H1 (cell line): ENCODE results near the gene TRABD. TPM values are rescaled to one million over a fixed set of nuclear protein-coding genes. Genes with fewer than 3 reads are reported as not detected.

ENCODE experiments used
- CTCF ChIA-PET: fragments of 300-600 bp; sonication (Branson Sonifier 250); formaldehyde crosslinking; loops from one replicate; lab custom pipeline; 2021; ENCODE audit not compliant: partially characterized antibody; lab: Charles Lee
- POLR2A ChIA-PET: fragments of 300-600 bp; sonication (Branson Sonifier 250); formaldehyde crosslinking; loops from one replicate; lab custom pipeline; 2021; ENCODE audit warnings: inconsistent platforms; ENCODE audit not compliant: partially characterized antibody; lab: Charles Lee
- DNase-seq, 2 experiments: peaks; one replicate each; pipeline versions ENCODE4 v3.0.0 to v3.0.0-alpha.2; 2010 to 2022; ENCODE audit warnings: low spot score in 2 of 2, low read depth in 1 of 2, mixed read lengths in 1 of 2
- FAIRE-seq: peaks from 2 replicates; lab custom pipeline; 2011; peaks lifted over from hg19 to GRCh38; lab: Jason Lieb, UNC
- H2AFZ ChIP-seq: 2 replicates; pipeline ENCODE4 v1.8.1; 2012; ENCODE audit warnings: low read length, inconsistent platforms
- H2AK5ac ChIP-seq: 2 replicates; pipeline ENCODE4 v1.6.1; 2013; ENCODE audit warnings: low read depth, low read length
- H2BK120ac ChIP-seq: replicated peaks from 2 replicates; pipeline ENCODE3; 2013; ENCODE audit warnings: low read depth, low read length, inconsistent platforms
- H2BK12ac ChIP-seq: 2 replicates; pipeline ENCODE4 v1.6.1; 2013; ENCODE audit warnings: low read depth, low read length
- H2BK15ac ChIP-seq: 2 replicates; pipeline ENCODE4 v1.6.1; 2013; ENCODE audit warnings: low read length
- H2BK20ac ChIP-seq: 2 replicates; pipeline ENCODE4 v1.6.1; 2013; ENCODE audit warnings: low read length
- H2BK5ac ChIP-seq: 2 replicates; pipeline ENCODE4 v1.6.1; 2013; ENCODE audit warnings: low read depth, low read length
- H3K14ac ChIP-seq: 2 replicates; pipeline ENCODE4 v1.6.1; 2013; ENCODE audit warnings: inconsistent platforms; ENCODE audit not compliant: insufficient read length
- H3K18ac ChIP-seq: 2 replicates; pipeline ENCODE4 v1.6.1; 2013; ENCODE audit warnings: low read length; ENCODE audit errors: extremely low read depth
- H3K23ac ChIP-seq: 2 replicates; pipeline ENCODE4 v1.6.1; 2013; ENCODE audit warnings: inconsistent platforms; ENCODE audit not compliant: insufficient read length
- H3K23me2 ChIP-seq: 2 replicates; pipeline ENCODE4 v1.6.1; 2013; ENCODE audit warnings: low read depth, low read length
- H3K27ac ChIP-seq: 2 replicates; pipeline ENCODE4 v1.6.1; 2011; ENCODE audit warnings: low read depth, low read length, inconsistent platforms
- H3K27me3 ChIP-seq, 4 experiments: replicated peaks in 1 of 4; 1 replicate in 1 of 4; 2 replicates in 3 of 4; pipeline versions ENCODE4 v1.6.1 to v1.8.1; 2011 to 2013; ENCODE audit warnings: low read length in 3 of 4, mild to moderate bottlenecking in 3 of 4, inconsistent platforms in 2 of 4, mixed read lengths in 2 of 4, moderate library complexity in 1 of 4; ENCODE audit not compliant: control insufficient read depth in 3 of 4, insufficient read depth in 3 of 4; ENCODE audit errors: extremely low read depth in 1 of 4
- H3K36me3 ChIP-seq, 4 experiments: 2 replicates each; pipeline versions ENCODE4 v1.6.1 to v1.8.1; 2011 to 2013; ENCODE audit warnings: mild to moderate bottlenecking in 4 of 4, low read length in 3 of 4, moderate library complexity in 2 of 4, control low read depth in 1 of 4, inconsistent platforms in 1 of 4; ENCODE audit not compliant: insufficient read depth in 4 of 4, control insufficient read depth in 2 of 4
- H3K4ac ChIP-seq: replicated peaks from 2 replicates; pipeline ENCODE3; 2013; ENCODE audit warnings: low read length, low read depth, mixed read lengths, inconsistent platforms; ENCODE audit not compliant: insufficient read length
- H3K4me1 ChIP-seq, 4 experiments: replicated peaks in 1 of 4; 1 replicate in 1 of 4; 2 replicates in 3 of 4; pipeline versions ENCODE4 v1.6.1 to v1.8.1; 2011 to 2013; ENCODE audit warnings: low read length in 3 of 4, inconsistent platforms in 2 of 4, mixed read lengths in 1 of 4; ENCODE audit not compliant: insufficient read depth in 4 of 4, control insufficient read depth in 3 of 4
- H3K4me2 ChIP-seq, 2 experiments: 2 replicates each; pipeline versions ENCODE4 v1.6.1 to v1.8.1; 2011 to 2013; ENCODE audit warnings: low read depth in 2 of 2, low read length in 2 of 2, control low read depth in 1 of 2, inconsistent platforms in 1 of 2, mild to moderate bottlenecking in 1 of 2; ENCODE audit not compliant: insufficient read depth in 1 of 2
- H3K4me3 ChIP-seq, 4 experiments: fragments of 200-600, 300-600 bp in 1 of 4; sonication (generic), shearing (Covaris generic), sonication (Bioruptor Twin) in 1 of 4; 2 replicates each; pipeline versions ENCODE4 v1.5.1 to v1.8.1; 2011 to 2016; ENCODE audit warnings: low read length in 4 of 4, low read depth in 3 of 4, control low read depth in 2 of 4, inconsistent platforms in 2 of 4, mild to moderate bottlenecking in 2 of 4, mixed read lengths in 1 of 4, moderate library complexity in 1 of 4; ENCODE audit not compliant: insufficient read depth in 2 of 4; ENCODE audit errors: extremely low read depth in 1 of 4
- H3K56ac ChIP-seq: replicated peaks from 2 replicates; pipeline ENCODE3; 2013; ENCODE audit warnings: low read depth, mild to moderate bottlenecking, mixed read lengths, low read length, inconsistent platforms; ENCODE audit not compliant: insufficient read length
- H3K79me1 ChIP-seq: 2 replicates; pipeline ENCODE4 v1.6.1; 2013; ENCODE audit warnings: low read depth, low read length, control low read depth
- H3K79me2 ChIP-seq, 2 experiments: 2 replicates each; pipeline versions ENCODE4 v1.6.1 to v1.8.1; 2012 to 2013; ENCODE audit warnings: low read length in 2 of 2, mild to moderate bottlenecking in 2 of 2, inconsistent platforms in 1 of 2; ENCODE audit not compliant: insufficient read depth in 2 of 2, control insufficient read depth in 1 of 2
- H3K9ac ChIP-seq, 4 experiments: replicated peaks in 1 of 4; 1 replicate in 1 of 4; 2 replicates in 3 of 4; pipeline versions ENCODE4 v1.6.1 to v1.8.1; 2011 to 2013; ENCODE audit warnings: low read depth in 3 of 4, low read length in 3 of 4, control low read depth in 2 of 4, mild to moderate bottlenecking in 2 of 4, moderate library complexity in 2 of 4, inconsistent platforms in 1 of 4; ENCODE audit errors: extremely low read depth in 1 of 4
- H3K9me3 ChIP-seq, 2 experiments: 2 replicates each; pipeline versions ENCODE4 v1.6.1 to v1.8.1; 2012 to 2013; ENCODE audit warnings: mild to moderate bottlenecking in 2 of 2, moderate library complexity in 2 of 2, control low read depth in 1 of 2, inconsistent platforms in 1 of 2, low read depth in 1 of 2, low read length in 1 of 2, mixed read lengths in 1 of 2; ENCODE audit not compliant: insufficient read depth in 2 of 2
- H4K20me1 ChIP-seq, 2 experiments: replicated peaks in 1 of 2; 2 replicates each; pipeline versions ENCODE3 to v1.8.1; 2011 to 2013; ENCODE audit warnings: inconsistent platforms in 2 of 2, low read length in 2 of 2, mild to moderate bottlenecking in 1 of 2; ENCODE audit not compliant: insufficient read depth in 2 of 2, control insufficient read depth in 1 of 2
- H4K5ac ChIP-seq: 2 replicates; pipeline ENCODE4 v1.6.1; 2013; ENCODE audit warnings: low read length, low read depth, mixed read lengths, inconsistent platforms; ENCODE audit not compliant: insufficient read length
- H4K8ac ChIP-seq: 2 replicates; pipeline ENCODE4 v1.8.0; 2013; ENCODE audit warnings: mild to moderate bottlenecking, moderate library complexity, low read length, inconsistent platforms; ENCODE audit not compliant: insufficient read depth; ENCODE audit errors: extremely low read depth
- H4K91ac ChIP-seq: replicated peaks from 2 replicates; pipeline ENCODE3; 2013; ENCODE audit warnings: low read length, mixed read lengths, inconsistent platforms; ENCODE audit not compliant: insufficient read length
- BACH1 ChIP-seq: IDR thresholded peaks from 2 replicates; pipeline ENCODE4 v1.6.1; 2012; ENCODE audit warnings: low read length, improper control_type of control experiment
- CBX5 ChIP-seq: fragments of 300-800, 300-1000 bp; sonication (generic); IDR thresholded peaks from 2 replicates; pipeline ENCODE4 v1.7.1; 2016; ENCODE audit warnings: antibody characterized with exemption, low read length, low read depth
- CTBP2 ChIP-seq: IDR thresholded peaks from 2 replicates; pipeline ENCODE4 v1.7.0; 2011; ENCODE audit warnings: borderline replicate concordance, mild to moderate bottlenecking, moderate library complexity, mixed read lengths, low read length; ENCODE audit not compliant: insufficient read depth, insufficient read length
- EZH2 ChIP-seq: fragments of 200-600 bp; sonication (generic); IDR thresholded peaks from 2 replicates; pipeline ENCODE4 v1.7.1; 2012; ENCODE audit warnings: low read depth, mild to moderate bottlenecking, moderate library complexity, low read length, inconsistent platforms; ENCODE audit not compliant: severe bottlenecking
- GABPA ChIP-seq: IDR thresholded peaks from 2 replicates; pipeline ENCODE4 v1.6.1; 2011; ENCODE audit warnings: mild to moderate bottlenecking, low read length, moderate library complexity, borderline replicate concordance; ENCODE audit not compliant: insufficient read depth
- HDAC6 ChIP-seq: IDR thresholded peaks from one replicate; pipeline ENCODE4 v1.7.1; 2012; ENCODE audit warnings: low read depth, mild to moderate bottlenecking, inconsistent platforms, low read length, moderate library complexity
- KDM4A ChIP-seq: IDR thresholded peaks from one replicate; pipeline ENCODE4 v1.7.1; 2012; ENCODE audit warnings: low read depth, mild to moderate bottlenecking, moderate library complexity, low read length, inconsistent platforms; ENCODE audit not compliant: severe bottlenecking
- KDM5A ChIP-seq: fragments of 200-600 bp; IDR thresholded peaks from 2 replicates; pipeline ENCODE4 v1.7.1; 2012; ENCODE audit warnings: mild to moderate bottlenecking, low read length, inconsistent platforms, mixed read lengths
- RBBP5 ChIP-seq: IDR thresholded peaks from 2 replicates; pipeline ENCODE4 v1.7.1; 2012; ENCODE audit warnings: low read depth, mild to moderate bottlenecking, inconsistent platforms, low read length, moderate library complexity, borderline replicate concordance
- SAP30 ChIP-seq: fragments of 300-600 bp; sonication (generic); IDR thresholded peaks from 2 replicates; pipeline ENCODE4 v1.7.1; 2012; ENCODE audit warnings: low read length, moderate library complexity, mild to moderate bottlenecking, inconsistent platforms; ENCODE audit not compliant: insufficient read depth, insufficient replicate concordance
- SRF ChIP-seq: IDR thresholded peaks from 2 replicates; pipeline ENCODE4 v1.6.1; 2011; ENCODE audit warnings: mild to moderate bottlenecking, low read depth, low read length, moderate library complexity
- WGBS, 2 experiments: shearing (Covaris generic) in 1 of 2; methylation state at CpG; one replicate each; pipeline versions ENCODE4 v1.1.6 to v1.1.7; 2013 to 2015; ENCODE audit warnings: low lambda C conversion rate in 2 of 2, mixed read lengths in 2 of 2, inconsistent platforms in 1 of 2, low coverage in 1 of 2, missing lambda C conversion rate in 1 of 2; ENCODE audit not compliant: insufficient replicate concordance in 2 of 2, insufficient coverage in 1 of 2, insufficient read length in 1 of 2; ENCODE audit errors: extremely low coverage in 1 of 2, missing lambda C conversion rate in 1 of 2; 5-methylcytosine and 5-hydroxymethylcytosine counted together
- polyA plus RNA-seq, 7 experiments: library from polyadenylated mRNA; depleted of rRNA in 3 of 7; stranded (reverse) in 5 of 7; unstranded in 2 of 7; fragments of >200 nt in 5 of 7; fragments of 200-250 nt in 2 of 7; gene quantifications; 1 replicate in 5 of 7; 2 replicates in 1 of 7; 4 replicates in 1 of 7; pipeline versions ENCODE4 v1.2.1 to v1.2.3, GENCODE V29; 2011 to 2013; ENCODE audit warnings: missing spikeins in 2 of 7, mixed read lengths in 2 of 7
- total RNA-seq: library from RNA; stranded (reverse); fragmentation: NEBNext Ultra II Directional; extraction: Animal tissue kit (Norgen Biotek cat#: 25700); gene quantifications from 2 replicates; pipeline ENCODE4 v1.2.1, GENCODE V29; 2021
- TF ChIP-seq, protein P1 (sequence below): IDR thresholded peaks from 2 replicates; pipeline ENCODE4 v1.6.1; 2011; ENCODE audit warnings: low read length, improper control_type of control experiment

Gene TRABD
- total and polyA plus RNA-seq, 2 of the 8 experiments (the other 6 are each of a cell fraction or from before 2014, with no cell fraction given): 44.2 to 57.5 TPM

- ChIA-PET CTCF (interaction anchor here (0.7 to 1.0 kb wide), 2 partner anchors 8 to 50 kb away, joined by 3 read pairs; no protein-coding TSS in a partner anchor), POLR2A (interaction anchor here (0.7 to 1.5 kb wide), 2 partner anchors 10 to 11 kb away, joined by 3 to 4 read pairs; no protein-coding TSS in a partner anchor)
- Histone ChIP-seq H3K9ac (no peak overlapping the region), H3K56ac (no peak overlapping the region), H3K23me2 (peaks cover 13% of the 10 kb centered on the region; the same call in 1 of the 2 replicates), H2BK15ac (no peak overlapping the region), H4K8ac (no peak overlapping the region), H3K9me3 (no peaks in the 10 kb centered on the region), H2BK20ac (no peak overlapping the region), H3K14ac (no peak overlapping the region), H3K4ac (no peak overlapping the region), H3K36me3 (peaks cover 6 to 35% (median 12%) of the 10 kb centered on the region in 4 experiments; a peak in 6 of 8 replicates), H4K5ac (no peak overlapping the region), H3K27me3 (no peaks in the 10 kb centered on the region), H2BK12ac (no peak overlapping the region), H3K23ac (no peak overlapping the region), H3K18ac (no peak overlapping the region), H3K4me1 (peaks cover 0 to 7% (median 5%) of the 10 kb centered on the region in 4 experiments; a peak in 6 of 7 replicates), H2AFZ (no peak overlapping the region), H3K79me1 (no peaks in the 10 kb centered on the region; the same call in 1 of the 2 replicates), H2AK5ac (no peak overlapping the region), H2BK120ac (no peak overlapping the region), H3K79me2 (peaks cover 0 to 11% of the 10 kb centered on the region in 2 experiments; a peak in 1 of 4 replicates), H3K4me2 (no peak overlapping the region), H3K27ac (no peak overlapping the region), H3K4me3 (no peak overlapping the region), H4K20me1 (peaks cover 0 to 16% of the 10 kb centered on the region in 2 experiments), H4K91ac (no peak overlapping the region), H2BK5ac (no peak overlapping the region)
- 97% methylated on average over 14 of the region's 16 CpGs; no CpG with 5 or more reads in 1 of the 2 experiments for WGBS, 2 experiments
- no peak for DNase-seq
- FAIRE-seq: no peak
- TF ChIP-seq EZH2 (no peak), KDM5A (no peak), SRF (no peak), KDM4A (no peak), GABPA (no peak), HDAC6 (no peak), BACH1 (no peak), CTBP2 (no peak), CBX5 (no peak), RBBP5 (no peak), SAP30 (no peak)
- TF ChIP-seq, protein P1, sequence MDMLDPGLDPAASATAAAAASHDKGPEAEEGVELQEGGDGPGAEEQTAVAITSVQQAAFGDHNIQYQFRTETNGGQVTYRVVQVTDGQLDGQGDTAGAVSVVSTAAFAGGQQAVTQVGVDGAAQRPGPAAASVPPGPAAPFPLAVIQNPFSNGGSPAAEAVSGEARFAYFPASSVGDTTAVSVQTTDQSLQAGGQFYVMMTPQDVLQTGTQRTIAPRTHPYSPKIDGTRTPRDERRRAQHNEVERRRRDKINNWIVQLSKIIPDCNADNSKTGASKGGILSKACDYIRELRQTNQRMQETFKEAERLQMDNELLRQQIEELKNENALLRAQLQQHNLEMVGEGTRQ: no peak
Observed at GRCh38 chr22:50198624-50199017, 12.9 kb downstream of the TRABD start.
